Measurements from ENCODE around the gene PMS1.

DNA sequence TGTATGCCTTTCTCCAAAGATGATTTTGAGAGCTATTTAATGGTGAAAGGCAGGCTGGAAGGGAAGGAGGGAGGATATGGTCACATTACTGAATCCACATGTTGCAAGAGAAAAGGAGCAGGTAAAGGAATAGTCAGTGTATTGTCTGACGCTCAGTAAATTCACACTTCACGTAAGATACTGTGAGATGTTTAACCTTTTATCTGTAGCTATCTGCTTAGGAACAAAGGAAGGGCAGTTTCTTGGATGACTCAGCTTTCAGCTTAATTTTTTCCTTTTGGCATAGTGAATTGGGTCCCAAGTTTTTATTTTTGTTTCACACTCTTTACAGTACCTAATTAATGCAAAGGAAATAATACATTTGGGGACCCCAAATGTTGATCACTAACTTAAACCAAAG, 96.2 kb downstream of the PMS1 start:
- TF ChIP-seq EZH2 (IDR thresholded peaks at IDR 0.05; ENCODE audit: borderline replicate concordance, low read depth, low read length, poor library complexity, severe bottlenecking) = no peak
- no peak for TF ChIP-seq CTCF (conservative IDR thresholded peaks at IDR 0.05; ENCODE audit: low read depth, low read length)

Data from A673 (cell line).